Dendritic cell treated with granulocyte-macrophage colony-stimulating factor and Interleukin-4, amounts not matched to agents 40 ng/mL and 50 ng/mL, for 4 days (primary cell): ENCODE measurements around the gene OR51D1.

ENCODE experiments used
- H3K27ac Mint-ChIP-seq: one replicate; pipeline ENCODE4 v1.8.0; 2022; ENCODE audit warnings: mild to moderate bottlenecking, mixed read lengths
- H3K27me3 Mint-ChIP-seq: one replicate; pipeline ENCODE4 v1.8.0; 2022; ENCODE audit warnings: mild to moderate bottlenecking, mixed read lengths
- H3K36me3 Mint-ChIP-seq: one replicate; pipeline ENCODE4 v1.8.0; 2022; ENCODE audit warnings: low read depth, mixed read lengths
- H3K4me1 Mint-ChIP-seq: one replicate; pipeline ENCODE4 v1.8.0; 2022; ENCODE audit warnings: low read depth, mixed read lengths
- H3K4me3 Mint-ChIP-seq: one replicate; pipeline ENCODE4 v1.8.0; 2022; ENCODE audit warnings: mild to moderate bottlenecking, moderate library complexity, mixed read lengths
- H3K9me3 Mint-ChIP-seq: one replicate; pipeline ENCODE4 v1.8.0; 2022; ENCODE audit warnings: mixed read lengths
- intact Hi-C: fragments of 100-400 bp; cut with micrococcal nuclease; formaldehyde crosslinking; loops from one replicate; pipeline ENCODE4 v1.15.0; 2022

Gene OR51D1

GRCh38 chr11:4636136-4636535 lies 1.1 kb upstream of the OR51D1 start:
- H3K36me3 Mint-ChIP-seq, result no peaks in the 10 kb centered on the region
- H3K4me1 Mint-ChIP-seq, result no peaks in the 10 kb centered on the region
- H3K27ac Mint-ChIP-seq, result no peak overlapping the region
- no peaks in the 10 kb centered on the region for H3K9me3 Mint-ChIP-seq
- no peak overlapping the region for H3K4me3 Mint-ChIP-seq
- intact Hi-C loops, result loop anchor here (10.0 kb wide), 1 partner anchor 1169 kb away; the partner anchor contains the start of gene OR52N2
- peaks cover 3% of the 10 kb centered on the region for H3K27me3 Mint-ChIP-seq

DNA sequence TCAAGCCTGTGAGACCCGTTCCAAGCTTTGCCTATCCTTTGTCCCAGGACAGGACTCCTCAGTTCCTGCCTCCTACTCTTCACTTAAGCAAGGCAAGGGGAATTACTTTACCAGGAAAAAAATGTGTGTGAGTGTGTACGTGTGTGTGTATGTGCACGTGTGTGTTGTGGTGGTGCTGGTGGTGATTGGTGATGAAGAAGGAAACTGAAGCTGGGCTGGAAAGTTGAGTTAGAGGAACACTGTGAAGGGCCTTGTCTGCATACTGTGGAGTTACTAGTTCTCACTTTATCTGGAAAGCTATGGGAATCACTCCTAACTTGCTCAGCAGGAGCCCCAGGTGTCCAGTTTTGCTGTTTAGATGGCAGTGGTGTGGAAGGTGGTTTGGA lies 378 bp downstream of the OR51D1 start:
- Mint-ChIP-seq H3K27ac (no peak overlapping the region), H3K4me1 (no peaks in the 10 kb centered on the region), H3K36me3 (no peaks in the 10 kb centered on the region), H3K9me3 (no peaks in the 10 kb centered on the region), H3K4me3 (no peak overlapping the region), H3K27me3 (peaks cover 3% of the 10 kb centered on the region)
- intact Hi-C loops, result loop anchor here (10.0 kb wide), 1 partner anchor 1167 kb away; the partner anchor contains the start of gene OR52N2

DNA sequence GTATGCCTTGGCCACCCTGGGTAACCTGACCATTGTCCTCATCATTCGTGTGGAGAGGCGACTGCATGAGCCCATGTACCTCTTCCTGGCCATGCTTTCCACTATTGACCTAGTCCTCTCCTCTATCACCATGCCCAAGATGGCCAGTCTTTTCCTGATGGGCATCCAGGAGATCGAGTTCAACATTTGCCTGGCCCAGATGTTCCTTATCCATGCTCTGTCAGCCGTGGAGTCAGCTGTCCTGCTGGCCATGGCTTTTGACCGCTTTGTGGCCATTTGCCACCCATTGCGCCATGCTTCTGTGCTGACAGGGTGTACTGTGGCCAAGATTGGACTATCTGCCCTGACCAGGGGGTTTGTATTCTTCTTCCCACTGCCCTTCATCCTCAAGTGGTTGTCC lies 2.7 kb downstream of the OR51D1 start:
- no peak overlapping the region for H3K4me3 Mint-ChIP-seq
- no peaks in the 10 kb centered on the region for H3K36me3 Mint-ChIP-seq
- intact Hi-C loops, result loop anchor here (10.0 kb wide), 1 partner anchor 1165 kb away; the partner anchor contains the start of gene OR52N2
- H3K27ac Mint-ChIP-seq, result no peak overlapping the region
- H3K27me3 Mint-ChIP-seq, result peaks cover 3% of the 10 kb centered on the region
- no peaks in the 10 kb centered on the region for H3K9me3 Mint-ChIP-seq
- no peaks in the 10 kb centered on the region for H3K4me1 Mint-ChIP-seq

DNA sequence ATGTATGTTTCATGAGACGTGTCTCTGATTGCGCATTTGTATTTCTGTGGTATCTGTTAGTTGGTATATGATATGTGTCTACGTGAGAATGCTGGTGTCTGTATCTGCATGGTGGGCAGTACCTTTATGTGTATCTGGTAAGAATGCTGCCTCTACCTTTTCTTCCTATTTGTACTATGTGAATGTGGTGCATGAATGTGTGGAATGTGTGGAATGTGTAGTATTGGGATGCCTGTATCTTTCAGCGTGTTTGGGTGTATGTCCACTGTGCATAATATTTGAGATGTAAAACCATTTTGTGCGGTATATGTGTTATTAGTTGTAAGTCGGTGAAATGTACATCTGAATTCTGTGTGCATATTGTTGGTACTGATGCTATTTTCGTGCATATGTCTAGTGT lies 4.2 kb downstream of the OR51D1 start:
- Mint-ChIP-seq H3K27ac (no peak overlapping the region), H3K4me1 (no peaks in the 10 kb centered on the region), H3K27me3 (peaks cover 3% of the 10 kb centered on the region), H3K36me3 (no peaks in the 10 kb centered on the region), H3K4me3 (no peak overlapping the region), H3K9me3 (no peaks in the 10 kb centered on the region)
- intact Hi-C loops, result no loop called here

- Mint-ChIP-seq H3K36me3 (no peaks in the 10 kb centered on the region), H3K27me3 (peaks cover 3% of the 10 kb centered on the region), H3K4me1 (no peaks in the 10 kb centered on the region), H3K9me3 (no peaks in the 10 kb centered on the region), H3K27ac (no peak overlapping the region), H3K4me3 (no peak overlapping the region)
- intact Hi-C loops, result no loop called here
Observed at GRCh38 chr11:4642043-4642442, 4.8 kb downstream of the OR51D1 start.

GRCh38 chr11:4643076-4643475 lies 5.8 kb downstream of the OR51D1 start:
- H3K27me3 Mint-ChIP-seq, result peaks cover 6% of the 10 kb centered on the region
- no peaks in the 10 kb centered on the region for H3K9me3 Mint-ChIP-seq
- H3K4me3 Mint-ChIP-seq, result no peak overlapping the region
- intact Hi-C loops, result no loop called here
- H3K27ac Mint-ChIP-seq, result no peak overlapping the region
- no peaks in the 10 kb centered on the region for H3K4me1 Mint-ChIP-seq
- H3K36me3 Mint-ChIP-seq, result no peaks in the 10 kb centered on the region

DNA sequence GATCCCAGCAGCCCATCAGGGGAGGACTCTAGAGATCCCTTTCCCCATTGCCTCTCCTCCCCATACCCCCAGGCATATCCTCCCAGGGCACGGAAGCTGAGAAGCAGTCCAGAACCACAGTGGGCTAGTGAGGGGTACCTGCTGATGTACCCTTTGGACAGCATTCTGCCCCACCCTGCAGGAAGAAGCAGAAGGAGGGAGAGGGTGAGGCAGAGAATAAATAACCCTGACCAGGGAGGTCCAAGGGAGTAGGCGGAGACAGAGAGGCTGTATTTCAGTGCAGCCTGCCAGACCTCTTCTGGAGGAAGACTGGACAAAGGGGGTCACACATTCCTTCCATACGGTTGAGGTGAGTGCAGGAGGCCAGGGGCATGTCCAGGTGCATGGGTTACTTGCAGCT lies 6.4 kb downstream of the OR51D1 start, which contains the start of gene OR51E1:
OR51E1 (plus strand) TSS at position 301 of the 400 bp plus-strand sequence. CDS start 8,545 bp downstream, outside the sequence.
- Mint-ChIP-seq H3K36me3 (no peaks in the 10 kb centered on the region), H3K4me3 (no peak within 1 kb of the TSS), H3K9me3 (no peaks in the 10 kb centered on the region), H3K4me1 (no peaks in the 10 kb centered on the region), H3K27ac (no peak within 1 kb of the TSS), H3K27me3 (peaks cover 6% of the 10 kb centered on the region)
- intact Hi-C loops, result no loop called here

- peaks cover 8% of the 10 kb centered on the region for H3K27me3 Mint-ChIP-seq
- H3K4me1 Mint-ChIP-seq, result no peaks in the 10 kb centered on the region
- H3K4me3 Mint-ChIP-seq, result no peak overlapping the region
- no peak overlapping the region for H3K27ac Mint-ChIP-seq
- intact Hi-C loops, result no loop called here
- no peaks in the 10 kb centered on the region for H3K36me3 Mint-ChIP-seq
- no peaks in the 10 kb centered on the region for H3K9me3 Mint-ChIP-seq
Observed at GRCh38 chr11:4644233-4644632, 7.0 kb downstream of the OR51D1 start.

DNA sequence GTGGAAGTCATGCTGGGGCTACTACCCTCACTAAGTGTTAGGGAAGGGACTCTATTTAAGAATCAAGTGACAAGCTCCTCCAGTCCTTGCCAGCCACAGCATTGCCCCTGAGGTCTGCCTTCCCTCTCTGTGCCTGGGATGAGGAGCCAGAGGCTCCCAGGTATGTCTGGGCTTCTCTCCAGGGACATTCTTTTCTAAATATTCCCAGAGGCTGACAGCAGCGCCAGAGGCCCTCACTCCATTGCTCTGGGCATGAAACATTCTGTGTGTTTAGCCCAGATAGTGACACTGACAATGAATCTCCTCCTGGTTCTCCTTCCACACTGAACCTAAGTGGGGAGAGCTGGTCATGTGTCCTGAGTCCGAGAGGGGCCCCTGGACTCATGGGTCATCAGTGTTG lies 8.7 kb downstream of the OR51D1 start:
- Mint-ChIP-seq H3K36me3 (no peaks in the 10 kb centered on the region), H3K27ac (no peak overlapping the region), H3K4me3 (no peak overlapping the region), H3K4me1 (no peaks in the 10 kb centered on the region), H3K27me3 (peaks cover 10% of the 10 kb centered on the region), H3K9me3 (no peaks in the 10 kb centered on the region)
- intact Hi-C loops, result no loop called here

GRCh38 chr11:4647766-4648165 lies 10.5 kb downstream of the OR51D1 start:
- Mint-ChIP-seq H3K27ac (no peak overlapping the region), H3K36me3 (no peaks in the 10 kb centered on the region), H3K4me3 (no peak overlapping the region), H3K4me1 (no peaks in the 10 kb centered on the region), H3K27me3 (peaks cover 7% of the 10 kb centered on the region), H3K9me3 (no peaks in the 10 kb centered on the region)
- intact Hi-C loops, result no loop called here

DNA sequence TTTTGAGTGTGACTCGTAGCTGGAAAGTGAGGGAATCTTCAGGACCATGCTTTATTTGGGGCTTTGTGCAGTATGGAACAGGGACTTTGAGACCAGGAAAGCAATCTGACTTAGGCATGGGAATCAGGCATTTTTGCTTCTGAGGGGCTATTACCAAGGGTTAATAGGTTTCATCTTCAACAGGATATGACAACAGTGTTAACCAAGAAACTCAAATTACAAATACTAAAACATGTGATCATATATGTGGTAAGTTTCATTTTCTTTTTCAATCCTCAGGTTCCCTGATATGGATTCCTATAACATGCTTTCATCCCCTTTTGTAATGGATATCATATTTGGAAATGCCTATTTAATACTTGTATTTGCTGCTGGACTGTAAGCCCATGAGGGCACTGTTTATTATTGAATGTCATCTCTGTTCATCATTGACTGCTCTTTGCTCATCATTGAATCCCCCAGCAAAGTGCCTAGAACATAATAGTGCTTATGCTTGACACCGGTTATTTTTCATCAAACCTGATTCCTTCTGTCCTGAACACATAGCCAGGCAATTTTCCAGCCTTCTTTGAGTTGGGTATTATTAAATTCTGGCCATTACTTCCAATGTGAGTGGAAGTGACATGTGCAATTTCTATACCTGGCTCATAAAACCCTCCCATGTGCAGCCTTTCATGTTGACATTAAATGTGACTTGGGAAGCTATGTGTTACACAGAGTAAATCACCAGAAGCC lies 17.5 kb downstream of the OR51D1 start:
- intact Hi-C loops, result no loop called here
- no peaks in the 10 kb centered on the region for H3K4me1 Mint-ChIP-seq

DNA sequence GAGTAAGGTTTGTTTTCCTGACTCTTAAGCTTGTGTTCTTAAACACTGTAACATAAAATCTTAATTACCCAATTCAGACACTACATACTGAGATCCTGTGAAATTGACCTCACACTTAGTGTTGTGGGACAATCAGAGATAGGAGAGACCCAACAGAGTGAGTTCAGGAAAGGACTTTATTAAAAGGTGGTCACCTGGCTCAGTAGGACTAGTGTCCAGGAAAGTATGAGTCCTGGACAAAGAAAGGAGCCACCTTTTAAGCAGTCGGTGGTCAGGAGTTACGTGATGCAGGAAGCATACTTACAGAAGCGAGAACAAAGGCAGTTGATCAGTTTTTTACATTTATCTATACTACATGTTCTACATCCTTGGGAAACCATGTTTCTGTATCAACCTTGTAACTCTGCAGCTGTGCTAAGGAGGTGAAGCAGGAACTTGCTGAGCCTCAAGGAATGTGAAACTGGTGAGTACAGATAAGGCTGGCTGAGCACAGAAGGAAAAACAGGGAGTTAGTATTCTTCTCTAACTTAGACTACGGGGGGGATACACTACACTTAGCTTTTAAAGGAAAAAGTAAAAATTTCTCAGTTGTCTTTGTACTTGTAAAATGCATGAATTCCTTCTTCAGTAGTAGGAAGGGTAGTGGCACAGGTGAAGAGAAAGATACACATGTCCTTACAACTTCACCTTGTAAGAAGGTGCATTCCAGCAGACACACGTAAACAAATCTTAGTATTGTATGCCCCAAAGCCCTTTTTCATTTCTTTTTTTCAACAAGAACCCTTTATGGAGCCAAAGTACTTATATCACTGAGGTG lies 21.6 kb downstream of the OR51D1 start:
- intact Hi-C loops, result no loop called here
- no peaks in the 10 kb centered on the region for H3K36me3 Mint-ChIP-seq
- H3K27ac Mint-ChIP-seq, result no peak overlapping the region
- peaks cover 2% of the 10 kb centered on the region for H3K27me3 Mint-ChIP-seq
- H3K4me1 Mint-ChIP-seq, result no peaks in the 10 kb centered on the region
- H3K4me3 Mint-ChIP-seq, result no peak overlapping the region
- H3K9me3 Mint-ChIP-seq, result no peaks in the 10 kb centered on the region

More for the DNA sequence above, 17.5 kb downstream of the OR51D1 start:
- Mint-ChIP-seq H3K27me3 (no peaks in the 10 kb centered on the region), H3K27ac (no peak overlapping the region), H3K4me3 (no peak overlapping the region), H3K9me3 (peaks cover 5% of the 10 kb centered on the region), H3K36me3 (no peaks in the 10 kb centered on the region)

- H3K4me1 Mint-ChIP-seq, result no peaks in the 10 kb centered on the region
- H3K27me3 Mint-ChIP-seq, result peaks cover 2% of the 10 kb centered on the region
- H3K9me3 Mint-ChIP-seq, result no peaks in the 10 kb centered on the region
- intact Hi-C loops, result no loop called here
- H3K36me3 Mint-ChIP-seq, result no peaks in the 10 kb centered on the region
- no peak overlapping the region for H3K27ac Mint-ChIP-seq
- H3K4me3 Mint-ChIP-seq, result no peak overlapping the region
Observed at GRCh38 chr11:4662876-4663275, 25.6 kb downstream of the OR51D1 start.

- H3K36me3 Mint-ChIP-seq, result no peaks in the 10 kb centered on the region
- no peak overlapping the region for H3K4me3 Mint-ChIP-seq
- no peaks in the 10 kb centered on the region for H3K4me1 Mint-ChIP-seq
- no peaks in the 10 kb centered on the region for H3K9me3 Mint-ChIP-seq
- H3K27me3 Mint-ChIP-seq, result peaks cover 2% of the 10 kb centered on the region
- no peak overlapping the region for H3K27ac Mint-ChIP-seq
- intact Hi-C loops, result no loop called here
Observed at GRCh38 chr11:4664183-4664582, 26.9 kb downstream of the OR51D1 start.
